OCI-LY7 (cell line): ENCODE results near the gene PSMB11.

Experiments used
- EZH2phosphoT487 ChIP-seq: fragments of 200-600 bp; sonication (generic); IDR thresholded peaks from 2 replicates; pipeline ENCODE4 v1.6.1; 2018; ENCODE audit warnings: low read depth, borderline replicate concordance, mild to moderate bottlenecking, mixed run types, antibody characterized with exemption, low read length, moderate library complexity, mixed read lengths
- TF ChIP-seq, protein P1 (sequence below): fragments of 200-600 bp; sonication (generic); conservative IDR thresholded peaks from 2 replicates; pipeline ENCODE4 v1.5.1; 2014; ENCODE audit warnings: mild to moderate bottlenecking, antibody characterized with exemption, low read length, moderate library complexity, mixed read lengths

DNA sequence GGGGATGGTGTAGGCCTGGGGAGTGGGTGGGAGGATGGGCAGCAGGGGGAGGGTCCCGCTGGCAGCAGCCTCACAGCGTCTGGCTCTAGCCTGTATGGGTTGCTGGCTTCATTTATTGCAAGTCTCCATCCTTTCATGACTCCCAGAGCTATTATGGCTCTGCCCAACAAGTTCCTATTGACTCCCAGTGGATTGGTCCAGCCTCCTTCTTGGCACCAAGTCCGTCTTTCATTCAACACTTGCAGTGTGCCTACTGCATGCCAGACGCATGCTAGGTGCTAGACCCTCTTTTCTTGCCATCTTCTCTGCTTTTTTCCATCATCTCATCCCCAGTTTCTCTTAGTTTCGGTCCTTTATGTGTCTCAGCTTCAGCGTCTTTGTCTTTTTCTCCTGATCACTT, 1.1 kb downstream of the PSMB11 start:
- TF ChIP-seq, protein P1, sequence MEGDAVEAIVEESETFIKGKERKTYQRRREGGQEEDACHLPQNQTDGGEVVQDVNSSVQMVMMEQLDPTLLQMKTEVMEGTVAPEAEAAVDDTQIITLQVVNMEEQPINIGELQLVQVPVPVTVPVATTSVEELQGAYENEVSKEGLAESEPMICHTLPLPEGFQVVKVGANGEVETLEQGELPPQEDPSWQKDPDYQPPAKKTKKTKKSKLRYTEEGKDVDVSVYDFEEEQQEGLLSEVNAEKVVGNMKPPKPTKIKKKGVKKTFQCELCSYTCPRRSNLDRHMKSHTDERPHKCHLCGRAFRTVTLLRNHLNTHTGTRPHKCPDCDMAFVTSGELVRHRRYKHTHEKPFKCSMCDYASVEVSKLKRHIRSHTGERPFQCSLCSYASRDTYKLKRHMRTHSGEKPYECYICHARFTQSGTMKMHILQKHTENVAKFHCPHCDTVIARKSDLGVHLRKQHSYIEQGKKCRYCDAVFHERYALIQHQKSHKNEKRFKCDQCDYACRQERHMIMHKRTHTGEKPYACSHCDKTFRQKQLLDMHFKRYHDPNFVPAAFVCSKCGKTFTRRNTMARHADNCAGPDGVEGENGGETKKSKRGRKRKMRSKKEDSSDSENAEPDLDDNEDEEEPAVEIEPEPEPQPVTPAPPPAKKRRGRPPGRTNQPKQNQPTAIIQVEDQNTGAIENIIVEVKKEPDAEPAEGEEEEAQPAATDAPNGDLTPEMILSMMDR, result no peak
- no peak for TF ChIP-seq EZH2phosphoT487
